ENCODE results near the gene C16orf82.
"Not testable (repeated sequence)": the region's sequence is repeated elsewhere in the genome, so short reads cannot be mapped to it uniquely, and the experiment has no call there.

Gene C16orf82

DNA sequence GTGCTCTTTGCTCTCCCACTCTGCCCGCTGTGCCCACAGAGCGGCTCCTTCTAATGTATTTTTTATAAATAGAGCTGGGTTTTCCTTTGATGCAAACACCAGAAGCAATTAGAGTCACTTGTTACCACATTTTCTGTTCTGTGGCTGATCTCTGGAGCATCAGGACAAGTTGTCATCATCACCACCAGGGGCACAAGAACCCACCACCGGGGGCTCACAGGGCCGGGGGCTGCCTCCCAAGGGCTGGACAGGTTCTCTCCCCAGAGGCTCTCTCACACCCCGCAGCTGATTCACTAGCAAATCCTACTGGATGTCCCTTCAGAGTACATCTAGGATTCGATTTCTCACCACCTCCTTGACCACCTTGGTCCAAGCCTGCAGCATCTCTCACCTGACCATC, 18.5 kb downstream of the C16orf82 start:
- DNase-seq (ENCODE audit: low read depth): no peak
- H3K4me3 ChIP-seq (replicated peaks; ENCODE audit: low read depth, low read length): no peak overlapping the region
- TF ChIP-seq CTCF (IDR thresholded peaks at IDR 0.05; ENCODE audit: low read length, missing control alignments): no peak

- H3K4me3 ChIP-seq (replicated peaks; ENCODE audit: low read depth, low read length); DNase-seq (ENCODE audit: low read depth): not testable (repeated sequence)
Observed at GRCh38 chr16:27086031-27086430, 19.3 kb downstream of the C16orf82 start.

- no peak for DNase-seq (ENCODE audit: low read depth)
- no peak for TF ChIP-seq CTCF (IDR thresholded peaks at IDR 0.05; ENCODE audit: low read length, missing control alignments)
- no peak overlapping the region for H3K4me3 ChIP-seq (replicated peaks; ENCODE audit: low read depth, low read length)
Observed at GRCh38 chr16:27088216-27088615, 21.5 kb downstream of the C16orf82 start.

DNA sequence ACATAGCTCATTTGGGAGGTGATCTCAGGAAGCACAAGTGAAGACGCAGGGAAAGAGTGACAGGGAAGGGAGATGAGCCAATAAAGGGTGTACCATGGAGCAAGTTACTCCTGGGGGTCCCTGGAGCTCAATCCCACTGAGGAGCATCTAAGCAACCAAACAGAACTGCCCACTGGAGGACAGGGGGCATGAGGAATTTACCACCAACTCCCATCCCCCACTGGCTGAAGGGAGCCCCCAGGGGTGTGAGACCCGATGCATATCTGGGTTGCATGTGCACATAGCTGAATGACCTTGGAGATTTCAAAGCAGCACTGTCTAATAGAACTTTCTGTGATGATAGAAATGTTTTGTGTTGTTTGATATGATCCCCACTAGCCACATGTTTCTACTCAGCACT, 29.6 kb downstream of the C16orf82 start:
- no peak for TF ChIP-seq CTCF (IDR thresholded peaks at IDR 0.05; ENCODE audit: low read length, missing control alignments)
- no peak for DNase-seq (ENCODE audit: low read depth)
- no peak overlapping the region for H3K4me3 ChIP-seq (replicated peaks; ENCODE audit: low read depth, low read length)

DNA sequence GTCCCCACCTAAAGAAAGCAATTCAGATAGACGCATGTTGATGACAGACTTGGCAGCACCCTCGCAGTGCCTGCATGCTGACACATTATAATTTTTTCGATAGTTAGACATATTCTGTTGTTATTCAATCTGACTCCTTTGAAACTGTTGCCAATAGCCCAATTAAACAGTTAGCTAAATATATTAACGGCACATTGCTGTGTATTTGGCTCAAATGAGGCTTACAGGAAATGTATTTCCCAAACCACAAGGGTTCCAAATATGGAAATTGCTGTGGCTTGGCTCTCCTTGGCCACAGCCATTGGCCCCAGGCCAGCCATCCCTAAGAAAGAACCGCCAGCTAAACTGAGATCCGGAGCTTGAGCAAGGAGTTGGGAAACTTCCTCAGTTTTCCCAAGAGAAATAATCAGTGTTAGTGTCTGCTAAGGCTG, 31.1 kb downstream of the C16orf82 start:
- no peak overlapping the region for H3K4me3 ChIP-seq (replicated peaks; ENCODE audit: low read depth, low read length)
- DNase-seq (ENCODE audit: low read depth): peak; percentile 85
- no peak for TF ChIP-seq CTCF (IDR thresholded peaks at IDR 0.05; ENCODE audit: low read length, missing control alignments)

DNA sequence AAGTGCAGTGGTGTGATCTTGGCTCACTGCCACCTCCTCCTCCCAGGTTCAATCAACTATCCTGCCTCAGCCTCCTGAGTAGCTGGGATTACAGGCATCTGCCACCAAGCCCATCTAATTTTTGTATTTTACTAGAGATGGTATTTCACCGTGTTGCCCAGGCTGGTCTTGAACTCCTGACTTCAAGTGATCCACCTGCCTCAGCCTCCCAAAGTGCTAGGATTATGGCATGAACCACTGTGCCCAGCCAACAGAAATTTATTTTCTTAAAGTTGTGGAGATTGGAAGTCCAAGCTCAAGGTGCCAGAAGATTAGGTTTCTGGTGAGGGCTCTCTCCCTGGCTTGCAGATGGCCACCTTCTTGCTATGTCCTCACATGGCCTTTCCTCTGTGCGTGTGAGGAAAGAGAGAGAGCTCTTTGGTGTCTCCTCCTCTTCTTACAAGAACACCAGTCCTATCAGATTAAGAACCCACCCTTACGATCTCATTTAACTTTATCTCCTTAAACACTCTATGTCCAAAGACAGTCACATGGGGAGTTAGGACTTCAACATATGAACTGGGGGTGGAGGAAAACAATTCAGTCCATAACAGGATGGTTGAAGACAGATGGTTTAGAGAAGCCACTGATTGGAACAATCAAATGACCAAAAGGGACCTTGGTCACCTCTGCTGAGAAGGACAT, 31.8 kb downstream of the C16orf82 start:
- no peak for TF ChIP-seq CTCF (IDR thresholded peaks at IDR 0.05; ENCODE audit: low read length, missing control alignments)
- no peak for DNase-seq (ENCODE audit: low read depth)
- no peak overlapping the region for H3K4me3 ChIP-seq (replicated peaks; ENCODE audit: low read depth, low read length)

DNA sequence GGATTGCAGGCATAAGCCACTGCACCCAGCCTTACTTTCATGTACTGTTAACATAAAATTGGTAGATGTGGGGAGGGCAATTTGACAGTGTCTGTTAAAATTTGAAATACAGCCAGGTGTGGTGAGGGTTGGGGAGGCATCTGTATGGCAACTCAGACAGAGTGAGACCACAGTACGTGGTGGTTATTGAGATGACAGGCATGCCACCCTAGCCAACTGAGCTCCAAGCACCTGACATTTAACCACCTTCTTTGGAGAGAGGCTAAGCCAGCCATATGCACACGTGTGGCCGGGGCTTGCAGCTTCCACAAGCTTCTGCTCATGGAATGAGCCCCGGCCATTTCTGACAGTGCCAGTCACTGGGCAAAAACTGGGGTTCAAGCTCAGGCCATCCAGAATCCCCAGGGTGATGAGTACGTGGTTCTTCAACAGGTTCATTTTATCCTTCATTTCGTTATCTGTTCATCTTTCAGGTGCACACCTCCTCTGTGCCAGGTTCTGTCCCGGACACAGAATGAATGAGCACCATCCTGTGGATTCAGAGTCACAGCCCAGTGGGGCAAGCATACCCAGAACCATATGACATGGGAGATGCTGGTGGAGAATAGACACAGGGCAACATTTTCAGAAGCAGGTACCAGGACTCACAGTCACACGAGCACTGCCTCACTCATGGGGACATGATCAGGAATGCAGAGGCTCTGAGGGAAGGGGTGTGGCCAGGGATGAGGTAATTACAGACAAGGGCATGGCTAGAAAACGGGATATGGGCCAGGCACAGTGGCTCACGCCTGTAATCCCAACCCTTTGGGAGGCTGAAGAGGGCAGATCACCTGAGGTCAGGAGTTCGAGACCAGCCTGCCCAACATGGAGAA, 36.2 kb downstream of the C16orf82 start:
- TF ChIP-seq CTCF (IDR thresholded peaks at IDR 0.05; ENCODE audit: low read length, missing control alignments): no peak
- H3K4me3 ChIP-seq (replicated peaks; ENCODE audit: low read depth, low read length): no peak overlapping the region
- DNase-seq (ENCODE audit: low read depth): no peak

Measured in fibroblast of pulmonary artery (primary cell).